Osteocyte (in vitro differentiated cells): ENCODE data around the gene MORN3. TPM values are rescaled to one million over a fixed set of nuclear protein-coding genes. Genes with fewer than 3 reads are reported as not detected.
A peak's percentile ranks its signal among the peaks of the same experiment; 100 is the strongest.
"Not testable (repeated sequence)": the region's sequence is repeated elsewhere in the genome, so short reads cannot be mapped to it uniquely, and the experiment has no call there.

Experiments used
- DNase-seq: peaks from one replicate; pipeline ENCODE4 v3.0.0; 2021; ENCODE audit warnings: mixed read lengths; ENCODE audit not compliant: unreplicated experiment; ENCODE audit errors: extremely low spot score
- H3K27ac Mint-ChIP-seq: one replicate; pipeline ENCODE4 v1.8.0; 2021; ENCODE audit warnings: mild to moderate bottlenecking, mixed read lengths; ENCODE audit not compliant: unreplicated experiment
- H3K27me3 Mint-ChIP-seq: one replicate; pipeline ENCODE4 v1.8.0; 2021; ENCODE audit warnings: mixed read lengths; ENCODE audit not compliant: unreplicated experiment
- H3K36me3 Mint-ChIP-seq: one replicate; pipeline ENCODE4 v1.8.0; 2021; ENCODE audit warnings: mixed read lengths; ENCODE audit not compliant: unreplicated experiment
- H3K4me1 Mint-ChIP-seq: one replicate; pipeline ENCODE4 v1.8.0; 2021; ENCODE audit warnings: mixed read lengths; ENCODE audit not compliant: unreplicated experiment
- H3K4me3 Mint-ChIP-seq: one replicate; pipeline ENCODE4 v1.8.0; 2021; ENCODE audit warnings: mild to moderate bottlenecking, moderate library complexity, mixed read lengths; ENCODE audit not compliant: unreplicated experiment
- H3K9me3 Mint-ChIP-seq: one replicate; pipeline ENCODE4 v1.8.0; 2021; ENCODE audit warnings: mixed read lengths; ENCODE audit not compliant: unreplicated experiment
- total RNA-seq: library from RNA; stranded (reverse); gene quantifications from 2 replicates; pipeline ENCODE4 v1.2.1, GENCODE V29; 2021
- TF ChIP-seq, protein P1 (sequence below): fragments of 200-600 bp; sonication (generic); IDR thresholded peaks from 2 replicates; pipeline ENCODE4 v1.5.0; 2021; ENCODE audit warnings: antibody characterized with exemption, mild to moderate bottlenecking, moderate library complexity

MORN3 gene
- total RNA-seq, 1 donor from 2014 or later: 0.11 TPM

DNA sequence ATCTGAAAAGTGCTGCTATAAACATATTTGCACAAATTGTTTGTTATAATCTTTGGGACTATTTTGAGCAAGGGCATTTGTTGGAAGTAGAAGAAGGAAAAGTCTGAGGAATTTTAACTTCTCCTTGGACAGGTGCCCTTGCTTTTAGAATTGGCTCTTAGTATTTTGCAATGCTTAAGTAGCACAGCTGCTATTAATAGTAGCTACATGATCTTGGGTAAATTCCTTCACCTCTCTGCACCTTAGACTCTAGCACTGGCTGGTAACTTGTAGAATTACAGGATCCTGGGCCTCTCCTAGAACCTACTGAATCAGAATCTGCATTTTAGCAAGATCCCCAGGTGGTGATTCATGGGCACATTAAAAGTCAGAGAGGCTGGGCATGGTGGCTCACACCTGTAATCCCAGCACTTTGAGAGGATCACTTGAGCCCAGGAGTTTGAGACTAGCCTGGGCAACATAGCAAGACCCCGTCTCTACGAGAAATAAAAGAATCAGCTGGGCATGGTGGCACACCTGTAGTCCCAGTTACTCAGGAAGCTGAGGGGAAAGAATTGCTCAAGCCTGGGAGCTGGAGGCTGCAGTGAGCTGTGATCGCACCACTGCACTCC, 32.3 kb upstream of the MORN3 start:
- TF ChIP-seq, protein P1, sequence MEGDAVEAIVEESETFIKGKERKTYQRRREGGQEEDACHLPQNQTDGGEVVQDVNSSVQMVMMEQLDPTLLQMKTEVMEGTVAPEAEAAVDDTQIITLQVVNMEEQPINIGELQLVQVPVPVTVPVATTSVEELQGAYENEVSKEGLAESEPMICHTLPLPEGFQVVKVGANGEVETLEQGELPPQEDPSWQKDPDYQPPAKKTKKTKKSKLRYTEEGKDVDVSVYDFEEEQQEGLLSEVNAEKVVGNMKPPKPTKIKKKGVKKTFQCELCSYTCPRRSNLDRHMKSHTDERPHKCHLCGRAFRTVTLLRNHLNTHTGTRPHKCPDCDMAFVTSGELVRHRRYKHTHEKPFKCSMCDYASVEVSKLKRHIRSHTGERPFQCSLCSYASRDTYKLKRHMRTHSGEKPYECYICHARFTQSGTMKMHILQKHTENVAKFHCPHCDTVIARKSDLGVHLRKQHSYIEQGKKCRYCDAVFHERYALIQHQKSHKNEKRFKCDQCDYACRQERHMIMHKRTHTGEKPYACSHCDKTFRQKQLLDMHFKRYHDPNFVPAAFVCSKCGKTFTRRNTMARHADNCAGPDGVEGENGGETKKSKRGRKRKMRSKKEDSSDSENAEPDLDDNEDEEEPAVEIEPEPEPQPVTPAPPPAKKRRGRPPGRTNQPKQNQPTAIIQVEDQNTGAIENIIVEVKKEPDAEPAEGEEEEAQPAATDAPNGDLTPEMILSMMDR: no peak
- H3K4me3 Mint-ChIP-seq: no peak overlapping the region
- H3K9me3 Mint-ChIP-seq: no peaks in the 10 kb centered on the region

DNA sequence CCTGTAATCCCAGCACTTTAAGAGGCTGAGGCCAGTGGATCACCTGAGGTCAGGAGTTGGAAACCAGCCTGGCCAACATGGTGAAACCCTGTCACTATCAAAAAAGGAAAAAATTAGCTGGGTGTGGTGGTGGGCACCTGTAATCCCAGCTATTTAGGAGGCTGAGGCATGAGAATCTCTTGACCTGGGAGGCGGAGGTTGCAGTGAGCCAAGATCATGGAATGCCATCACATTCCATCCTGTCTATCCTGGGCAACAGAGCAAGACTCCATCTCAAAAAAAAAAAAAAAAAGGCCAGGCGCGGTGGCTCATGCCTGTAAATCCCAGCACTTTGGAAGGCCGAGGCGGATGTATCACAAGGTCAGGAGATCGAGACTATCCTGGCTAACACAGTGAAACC, 28.4 kb upstream of the MORN3 start:
- not testable (repeated sequence) for H3K36me3 Mint-ChIP-seq, H3K9me3 Mint-ChIP-seq, H3K4me3 Mint-ChIP-seq, H3K4me1 Mint-ChIP-seq, DNase-seq, H3K27ac Mint-ChIP-seq, H3K27me3 Mint-ChIP-seq

More for the DNA sequence above, 32.3 kb upstream of the MORN3 start:
- peaks cover 22% of the 10 kb centered on the region for H3K27me3 Mint-ChIP-seq
- H3K36me3 Mint-ChIP-seq: no peaks in the 10 kb centered on the region
- DNase-seq: no peak
- no peaks in the 10 kb centered on the region for H3K4me1 Mint-ChIP-seq
- H3K27ac Mint-ChIP-seq: no peak overlapping the region

DNA sequence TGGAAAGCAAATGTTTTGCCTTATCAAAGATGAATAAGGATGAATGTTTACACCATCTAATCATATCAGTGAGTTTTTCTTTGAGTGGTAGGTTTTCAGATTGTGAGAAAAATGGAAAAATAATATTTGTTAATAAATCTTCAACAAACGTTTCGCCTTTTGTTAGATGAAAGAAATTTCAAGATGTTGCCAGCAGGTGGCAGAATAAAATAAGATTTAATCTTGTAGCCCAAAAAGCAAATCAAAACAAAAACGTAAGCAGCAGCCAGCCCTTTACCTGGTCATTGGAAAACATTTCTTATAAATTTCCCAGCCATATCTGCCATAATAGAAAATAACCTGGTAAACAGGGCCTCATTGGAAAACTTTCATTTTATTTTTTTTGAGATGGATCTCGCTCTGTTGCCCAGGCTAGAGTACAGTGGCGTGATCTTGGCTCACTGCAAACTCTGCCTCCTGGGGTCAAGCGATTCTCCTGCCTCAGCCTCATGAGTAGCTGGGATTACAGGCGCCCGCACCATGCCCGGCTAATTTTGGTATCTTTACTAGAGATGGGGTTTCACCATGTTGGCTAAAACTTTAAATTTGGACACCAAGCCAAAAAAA, 27.7 kb upstream of the MORN3 start:
- DNase-seq: no peak

DNA sequence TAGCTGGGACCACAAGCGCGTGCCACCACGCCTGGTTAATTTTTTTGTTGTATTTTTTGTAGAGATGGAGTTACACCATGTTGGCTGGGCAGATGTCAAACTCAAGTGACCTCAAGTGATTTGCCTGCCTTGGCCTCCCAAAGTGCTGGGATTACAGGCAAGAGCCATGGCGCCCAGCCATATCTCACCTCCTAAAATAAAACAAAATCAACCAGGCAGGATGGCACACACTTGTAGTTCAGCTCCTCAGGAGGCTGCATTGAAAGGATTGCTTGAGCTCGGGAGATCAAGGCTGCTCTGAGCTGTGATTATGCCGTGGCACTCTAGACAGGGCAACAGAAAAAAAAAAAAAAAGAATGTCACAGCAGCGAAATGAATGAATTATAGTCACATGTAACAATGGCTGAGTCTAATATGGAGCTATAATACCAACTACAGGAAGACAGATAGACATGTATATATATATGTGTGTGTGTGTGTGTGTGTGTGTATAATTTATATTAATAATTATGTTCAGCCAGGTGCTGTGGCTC, 23.8 kb upstream of the MORN3 start:
- H3K27ac Mint-ChIP-seq: no peak overlapping the region
- no peaks in the 10 kb centered on the region for H3K27me3 Mint-ChIP-seq
- TF ChIP-seq, protein P1: no peak
- no peak for DNase-seq
- no peak overlapping the region for H3K4me3 Mint-ChIP-seq
- H3K4me1 Mint-ChIP-seq: peaks cover 7% of the 10 kb centered on the region
- H3K9me3 Mint-ChIP-seq: no peaks in the 10 kb centered on the region
- no peaks in the 10 kb centered on the region for H3K36me3 Mint-ChIP-seq

More for the DNA sequence above, 27.7 kb upstream of the MORN3 start:
- no peak overlapping the region for H3K4me3 Mint-ChIP-seq
- H3K27me3 Mint-ChIP-seq: peaks cover 8% of the 10 kb centered on the region
- TF ChIP-seq, protein P1: peak; percentile 67
- no peaks in the 10 kb centered on the region for H3K36me3 Mint-ChIP-seq
- H3K4me1 Mint-ChIP-seq: no peaks in the 10 kb centered on the region
- no peak overlapping the region for H3K27ac Mint-ChIP-seq
- H3K9me3 Mint-ChIP-seq: no peaks in the 10 kb centered on the region

DNA sequence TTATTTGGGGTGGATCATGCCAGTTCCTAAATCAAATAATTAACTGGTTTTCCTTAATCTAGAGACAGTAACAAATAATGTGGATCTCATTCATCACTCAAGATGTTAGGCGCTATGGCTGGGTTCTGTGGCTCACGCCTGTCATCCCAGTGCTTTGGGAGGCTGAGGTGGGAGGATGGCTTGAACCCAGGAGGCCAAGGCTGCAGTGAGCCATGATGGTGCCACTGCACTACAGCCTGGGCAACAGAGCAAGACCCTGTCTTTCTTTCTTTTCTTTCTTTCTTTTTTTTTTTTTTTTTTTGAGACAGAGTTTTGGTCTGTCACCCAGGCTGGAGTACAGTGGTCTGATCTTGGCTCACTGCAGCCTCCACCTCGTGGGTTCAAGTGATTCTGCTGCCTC, 23.3 kb upstream of the MORN3 start:
- H3K9me3 Mint-ChIP-seq, H3K4me1 Mint-ChIP-seq, H3K27ac Mint-ChIP-seq, H3K27me3 Mint-ChIP-seq, H3K4me3 Mint-ChIP-seq, H3K36me3 Mint-ChIP-seq, DNase-seq: not testable (repeated sequence)

DNA sequence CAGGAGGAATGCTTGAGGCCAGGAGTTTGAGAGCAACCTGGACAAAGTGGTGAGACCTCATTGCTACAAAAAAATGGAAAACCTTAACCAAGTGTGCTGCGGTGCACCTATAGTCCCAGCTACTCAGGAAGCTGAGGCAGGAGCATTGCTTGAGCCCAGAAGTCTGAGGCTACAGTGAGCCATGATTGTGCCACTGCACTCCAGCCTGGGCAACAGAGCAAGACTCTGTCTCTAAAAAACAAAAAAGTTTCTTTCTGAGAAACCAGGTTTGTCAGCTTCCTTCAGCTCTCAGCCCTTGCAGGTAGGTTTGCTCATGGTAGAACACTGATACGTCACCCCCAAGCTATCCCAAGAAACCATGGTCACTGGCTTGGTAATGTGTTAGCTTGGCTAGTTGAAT, 20.0 kb upstream of the MORN3 start:
- Mint-ChIP-seq H3K27ac (no peak overlapping the region), H3K36me3 (no peaks in the 10 kb centered on the region), H3K4me3 (no peak overlapping the region), H3K4me1 (peaks cover 10% of the 10 kb centered on the region), H3K27me3 (no peaks in the 10 kb centered on the region), H3K9me3 (no peaks in the 10 kb centered on the region)
- TF ChIP-seq, protein P1: no peak
- DNase-seq: no peak
